Measurements from ENCODE around the gene GCFC2.
A peak's percentile ranks its signal among the peaks of the same experiment; 100 is the strongest.
"Not testable (repeated sequence)": the region's sequence is repeated elsewhere in the genome, so short reads cannot be mapped to it uniquely, and the experiment has no call there.

The GCFC2 gene

DNA sequence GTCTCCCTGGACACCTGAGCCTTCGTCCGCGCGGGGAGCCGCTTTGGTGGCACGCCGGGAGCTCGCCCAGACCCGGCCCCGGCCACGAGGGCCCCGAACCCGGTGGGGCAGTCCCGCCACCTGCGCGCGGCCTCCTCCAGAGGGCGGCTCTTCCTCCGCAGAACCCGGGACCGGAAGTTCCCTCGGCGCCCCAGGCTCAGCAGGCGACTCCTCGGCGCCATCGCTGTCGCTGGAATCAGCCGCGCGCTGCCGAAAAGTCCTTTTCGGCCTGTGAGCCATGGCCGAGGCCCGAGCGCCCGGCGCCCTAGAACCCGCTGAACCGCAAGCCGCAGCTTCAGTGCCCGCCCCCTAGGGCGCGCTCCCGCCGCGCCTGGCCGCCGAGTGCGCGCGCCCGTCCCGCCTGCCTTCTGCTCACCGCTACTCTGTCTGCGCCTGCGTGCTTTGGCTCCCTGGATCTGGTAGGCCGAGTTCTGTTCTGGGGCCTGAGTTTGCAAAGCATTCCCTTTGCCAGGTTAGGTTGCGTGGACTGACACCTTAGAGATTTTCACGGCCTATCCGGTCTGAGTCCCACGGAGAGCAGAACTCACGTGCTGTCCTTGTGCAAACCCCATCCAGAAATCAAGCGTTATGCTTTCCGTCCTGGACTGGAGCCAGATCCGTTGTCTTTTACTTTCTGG lies at the start of gene GCFC2:
GCFC2 (minus strand) TSS at position 339 of the 677 bp plus-strand sequence; CDS start at position 279, 60 bp downstream.
- DNase-seq: peak; percentile 85

GRCh38 chr2:75752828-75753227 lies 42.1 kb upstream of the GCFC2 start:
- DNase-seq: no peak

GRCh38 chr2:75751824-75752468 lies 41.2 kb upstream of the GCFC2 start:
- no peak for DNase-seq

GRCh38 chr2:75751360-75751759 lies 40.6 kb upstream of the GCFC2 start:
- DNase-seq: no peak

DNA sequence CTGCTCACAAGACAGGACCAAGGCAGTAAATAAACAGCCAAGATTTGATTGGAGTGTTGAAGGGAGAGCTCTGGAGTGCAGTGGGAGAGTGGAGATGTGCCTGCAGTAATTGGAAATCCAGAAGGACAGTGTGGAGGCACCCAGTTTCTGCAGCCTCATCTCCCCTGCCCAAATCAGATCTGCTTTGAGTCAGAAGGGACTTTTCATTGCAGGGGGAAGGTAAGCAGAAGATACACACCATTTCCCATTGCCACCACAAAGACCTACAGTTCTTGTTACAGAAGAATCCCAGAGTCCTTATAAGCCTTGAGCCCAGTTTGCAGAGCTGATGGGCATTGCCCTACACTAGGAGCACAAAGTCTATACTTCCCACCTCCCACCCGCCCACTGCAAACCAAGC lies 27.2 kb upstream of the GCFC2 start:
- DNase-seq: no peak

- no peak for DNase-seq
Measured at GRCh38 chr2:75736276-75736675, 25.6 kb upstream of the GCFC2 start.

DNA sequence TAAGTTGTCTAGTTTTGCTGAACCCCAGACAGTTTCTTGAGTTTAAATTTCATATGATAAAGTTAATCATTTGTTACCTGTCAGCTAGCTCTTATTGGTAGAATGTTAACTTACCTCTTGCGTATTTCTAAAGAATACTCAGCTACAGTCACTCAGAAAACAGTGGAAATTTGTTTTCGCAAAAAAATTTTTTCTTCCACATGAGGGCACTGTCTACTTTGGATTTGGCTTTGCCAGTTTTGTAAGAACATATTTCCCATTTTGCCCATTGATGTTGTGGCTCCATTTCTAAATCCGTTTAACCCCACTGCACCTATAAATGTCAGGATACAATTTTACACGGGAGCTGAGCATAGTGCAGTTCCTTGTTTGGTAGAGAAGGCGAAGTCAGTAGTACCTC lies 19.1 kb upstream of the GCFC2 start:
- peak; percentile 4 for DNase-seq

GRCh38 chr2:75728614-75729419 lies 18.1 kb upstream of the GCFC2 start:
- no peak for DNase-seq

GRCh38 chr2:75722687-75723086 lies 12.0 kb upstream of the GCFC2 start:
- DNase-seq: no peak

- DNase-seq: no peak
Measured at GRCh38 chr2:75720525-75720924, 9.8 kb upstream of the GCFC2 start.

DNA sequence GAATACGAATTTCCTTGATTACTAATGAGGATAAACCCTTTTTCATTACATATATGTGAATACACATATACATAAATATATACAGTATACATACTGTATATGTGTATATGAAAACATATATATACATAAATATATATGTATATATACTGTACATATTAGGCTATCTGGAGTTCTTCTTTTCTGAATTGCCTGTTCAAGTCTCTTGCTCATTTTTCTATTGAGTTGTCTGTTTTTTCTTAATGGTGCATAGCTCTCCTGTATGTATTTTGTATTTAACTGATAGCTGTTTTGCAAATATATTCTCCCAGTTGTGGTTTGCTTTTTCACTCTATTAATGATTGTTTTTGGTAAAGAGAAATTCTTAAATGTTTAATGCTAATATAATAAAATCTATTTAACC lies 8.9 kb upstream of the GCFC2 start:
- no peak for DNase-seq

DNA sequence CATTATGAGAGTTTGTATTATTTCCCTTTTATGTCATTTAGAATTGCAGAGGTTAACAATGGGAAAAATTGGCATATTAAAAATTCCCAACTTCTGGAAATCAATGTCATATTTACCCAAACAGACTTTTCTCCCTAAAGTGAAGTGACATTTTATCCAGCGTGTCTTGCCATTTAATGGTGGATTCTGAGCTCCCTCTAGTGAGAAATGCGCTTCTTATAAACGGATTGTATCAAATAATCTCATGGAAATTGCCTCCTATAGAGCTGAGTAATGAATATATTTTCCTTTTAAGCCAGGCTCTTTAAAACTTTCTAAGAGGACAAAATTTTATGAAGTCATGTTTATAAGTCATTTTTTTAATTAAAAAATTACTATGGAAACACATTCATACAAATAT lies 5.7 kb upstream of the GCFC2 start:
- no peak for DNase-seq

DNA sequence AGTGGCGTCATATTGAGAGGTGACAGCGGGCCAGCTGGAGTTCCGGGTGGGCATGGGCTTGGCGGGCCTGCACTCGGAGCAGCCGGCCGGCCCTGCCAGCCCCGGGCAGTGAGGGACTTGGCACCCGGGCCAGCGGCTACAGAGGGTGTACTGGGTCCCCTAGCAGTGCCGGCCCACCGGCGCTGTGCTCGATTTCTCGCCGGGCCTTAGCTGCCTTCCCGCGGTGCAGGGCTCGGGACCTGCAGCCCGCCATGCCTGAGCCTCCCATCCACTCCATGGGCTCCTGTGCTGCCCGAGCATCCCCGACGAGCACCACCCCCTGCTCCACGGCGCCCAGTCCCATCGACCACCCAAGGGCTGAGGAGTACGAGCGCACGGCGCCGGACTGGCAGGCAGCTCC lies 875 bp upstream of the GCFC2 start:
- not testable (repeated sequence) for DNase-seq

GRCh38 chr2:75710220-75710576 lies 517 bp downstream of the GCFC2 start:
- peak; percentile 42 for DNase-seq

GRCh38 chr2:75709297-75709696 lies 1.4 kb downstream of the GCFC2 start:
- no peak for DNase-seq

GRCh38 chr2:75707901-75708300 lies 2.8 kb downstream of the GCFC2 start:
- DNase-seq: no peak

- DNase-seq: peak; percentile 62
Measured at GRCh38 chr2:75705921-75706320, 4.8 kb downstream of the GCFC2 start.

DNA sequence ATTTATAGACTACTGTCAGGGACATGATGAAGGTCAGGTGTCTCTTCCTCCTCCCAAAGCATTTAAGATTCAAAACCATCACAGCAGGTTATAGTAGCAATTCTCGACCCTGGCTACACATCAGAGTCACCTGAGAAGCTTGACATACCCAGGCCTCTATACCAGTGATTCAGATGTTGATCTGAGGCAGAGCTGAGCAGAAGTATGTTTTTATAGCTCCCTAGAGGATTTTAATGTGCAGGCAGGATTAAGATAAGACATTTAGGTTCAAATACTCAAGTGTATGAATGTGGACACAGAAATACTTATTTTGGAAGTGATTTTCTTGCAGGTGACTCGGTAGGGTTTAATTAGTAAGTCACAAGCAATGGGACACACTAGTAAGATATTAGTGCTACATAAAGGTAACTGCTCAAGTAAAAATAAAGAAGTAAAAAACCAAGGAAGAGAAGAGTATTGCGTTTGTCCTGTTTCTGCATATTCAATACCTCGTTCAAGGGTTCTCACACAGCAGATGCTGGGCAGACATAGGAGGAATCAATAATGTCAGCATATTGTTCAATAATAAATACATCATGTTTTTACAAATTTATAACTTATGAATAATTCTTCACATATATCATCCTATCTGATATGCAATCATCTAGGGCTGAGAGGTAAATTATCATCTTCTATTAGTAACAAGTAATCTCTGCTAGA lies 7.0 kb downstream of the GCFC2 start:
- DNase-seq: no peak

GRCh38 chr2:75702593-75702992 lies 8.1 kb downstream of the GCFC2 start:
- no peak for DNase-seq

- no peak for DNase-seq
Measured at GRCh38 chr2:75698918-75699317, 11.8 kb downstream of the GCFC2 start.

DNA sequence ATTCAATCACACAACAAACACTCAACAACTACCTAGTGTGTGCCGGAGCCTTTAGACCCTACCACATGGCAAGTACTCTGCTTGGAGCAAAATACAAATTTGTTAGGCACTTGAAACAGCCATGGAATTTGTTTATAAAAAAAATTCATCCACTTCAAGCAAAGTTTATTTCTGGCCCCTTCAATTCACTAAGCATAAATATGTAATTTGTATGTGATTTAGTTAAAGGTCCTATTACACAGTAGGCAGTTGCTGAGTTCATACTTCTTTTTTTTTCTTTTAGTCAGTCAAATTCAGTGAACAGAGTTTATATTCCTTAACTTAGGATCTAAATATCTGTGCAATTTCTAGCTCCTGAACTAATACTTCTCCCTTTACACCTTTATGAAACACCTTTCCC lies 22.5 kb downstream of the GCFC2 start:
- DNase-seq: no peak

DNA sequence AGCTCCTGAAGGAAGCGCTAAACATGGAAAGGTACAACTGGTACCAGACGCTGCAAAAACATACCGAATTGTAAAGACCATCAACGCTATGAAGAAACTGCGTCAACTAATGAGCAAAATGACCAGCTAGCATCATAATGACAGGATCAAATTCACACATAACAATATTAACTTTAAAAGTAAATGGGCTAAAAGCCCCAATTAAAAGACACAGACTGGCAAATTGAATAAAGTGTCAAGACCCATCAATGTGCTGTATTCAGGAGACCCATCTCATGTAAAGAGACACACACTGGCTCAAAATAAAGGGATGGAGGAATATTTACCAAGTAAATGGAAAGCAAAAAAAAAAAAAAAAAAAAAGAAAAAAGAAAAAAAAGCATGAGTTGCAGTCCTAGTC lies 27.3 kb downstream of the GCFC2 start:
- not testable (repeated sequence) for DNase-seq

DNA sequence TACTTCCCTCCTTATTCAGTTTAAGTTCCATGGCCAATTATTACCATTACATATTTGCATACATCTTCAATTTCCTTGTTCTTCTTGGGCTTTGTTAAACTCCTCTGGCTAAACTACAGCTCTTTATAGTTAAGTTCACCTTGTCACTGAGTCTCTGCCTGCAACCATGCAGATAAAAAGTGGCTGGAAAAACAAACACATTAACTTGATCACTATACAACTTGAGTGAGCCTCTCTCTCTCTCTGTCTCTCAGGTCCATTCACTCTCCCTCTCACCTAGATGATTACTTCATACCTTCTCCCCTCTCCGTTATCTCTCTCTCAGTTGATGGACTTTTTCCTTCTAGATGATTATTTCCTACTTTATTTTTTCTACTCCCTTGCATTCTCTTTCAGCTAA lies 30.3 kb downstream of the GCFC2 start:
- DNase-seq: no peak
